HEK293T (cell line): Measurements from ENCODE around the gene CYB5R2.

Experiments
- ARNT ChIP-seq: fragments of 450-650 bp; IDR thresholded peaks from 2 replicates; pipeline ENCODE4 v1.6.1; 2017; ENCODE audit warnings: mild to moderate bottlenecking
- FOXA1 ChIP-seq: fragments of 450-650 bp; IDR thresholded peaks from 2 replicates; pipeline ENCODE4 v1.6.1; 2016; ENCODE audit warnings: mild to moderate bottlenecking
- SUZ12 ChIP-seq: fragments of 450-650 bp; IDR thresholded peaks from 2 replicates; pipeline ENCODE4 v1.6.1; 2016; ENCODE audit warnings: mild to moderate bottlenecking
- ZNF384 ChIP-seq: fragments of 450-650 bp; IDR thresholded peaks from 2 replicates; pipeline ENCODE4 v1.6.1; 2016

GRCh38 chr11:7622721-7623120, 50.6 kb downstream of the CYB5R2 start:
- TF ChIP-seq ARNT (no peak), SUZ12 (no peak), ZNF384 (no peak), FOXA1 (no peak)
